Measurements from ENCODE around the gene URI1.

- TF ChIP-seq NRF1 (IDR thresholded peaks at IDR 0.05; ENCODE audit: low read depth, low read length): no peak
- TF ChIP-seq POLR2AphosphoS5 (IDR thresholded peaks at IDR 0.05; ENCODE audit: low read depth, low read length): no peak
These were observed 961 bp upstream of the URI1 start for GRCh38 chr19:29940971-29941585.

All from SK-N-SH (cell line).